Natural killer cell (primary cell): ENCODE results near the gene BMP4. TPM values are rescaled to one million over a fixed set of nuclear protein-coding genes. Genes with fewer than 3 reads are reported as not detected.

ENCODE experiments used
- ATAC-seq, 3 donors: fragments of 150-1000 bp in 2 of 3; fragments of 200-7000 bp in 1 of 3; cut with Tn5 transposase; 1 replicate in 1 of 3; 2 replicates in 2 of 3; pipeline ENCODE4 v1.10.0; 2021; ENCODE audit warnings: mild to moderate bottlenecking in 2 of 3, moderate library complexity in 2 of 3
- DNase-seq, 2 donors: peaks; one replicate each; pipeline versions ENCODE4 v3.0.0 to v3.0.0-alpha.2; 2013 to 2021; ENCODE audit warnings: mixed read lengths in 1 of 2
- H3K27ac ChIP-seq: one replicate; pipeline ENCODE4 v1.5.1; 2013; ENCODE audit warnings: mild to moderate bottlenecking, low read length
- H3K27me3 ChIP-seq: one replicate; pipeline ENCODE4 v1.6.1; 2013; ENCODE audit warnings: low read length; ENCODE audit not compliant: control insufficient read depth, insufficient read depth
- H3K36me3 ChIP-seq: one replicate; pipeline ENCODE4 v1.6.1; 2013; ENCODE audit warnings: low read length; ENCODE audit not compliant: control insufficient read depth, insufficient read depth
- H3K4me1 ChIP-seq: one replicate; pipeline ENCODE4 v1.6.1; 2013; ENCODE audit warnings: low read length; ENCODE audit not compliant: control insufficient read depth, insufficient read depth
- H3K4me3 ChIP-seq: one replicate; pipeline ENCODE4 v1.5.1; 2013; ENCODE audit warnings: low read length
- H3K9me3 ChIP-seq: one replicate; pipeline ENCODE4 v1.6.1; 2013; ENCODE audit warnings: low read length; ENCODE audit not compliant: control insufficient read depth, insufficient read depth
- H3K27ac Mint-ChIP-seq, 2 donors: one replicate each; pipeline ENCODE4 v1.8.0; 2022; ENCODE audit warnings: mild to moderate bottlenecking in 2 of 2, mixed read lengths in 2 of 2, moderate library complexity in 1 of 2
- H3K27me3 Mint-ChIP-seq, 2 donors: one replicate each; pipeline ENCODE4 v1.8.0; 2022; ENCODE audit warnings: low read depth in 2 of 2, mixed read lengths in 2 of 2
- H3K36me3 Mint-ChIP-seq: one replicate; pipeline ENCODE4 v1.8.0; 2022; ENCODE audit warnings: mixed read lengths
- H3K4me1 Mint-ChIP-seq, 2 donors: one replicate each; pipeline ENCODE4 v1.8.0; 2022; ENCODE audit warnings: mixed read lengths in 2 of 2
- H3K4me3 Mint-ChIP-seq: one replicate; pipeline ENCODE4 v1.8.0; 2022; ENCODE audit warnings: mild to moderate bottlenecking, moderate library complexity, mixed read lengths
- H3K9me3 Mint-ChIP-seq, 2 donors: one replicate each; pipeline ENCODE4 v1.8.0; 2022; ENCODE audit warnings: mixed read lengths in 2 of 2
- CTCF ChIP-seq: fragments of 200-600 bp; IDR thresholded peaks from one replicate; pipeline ENCODE4 v1.8.0; 2022; ENCODE audit warnings: antibody characterized with exemption
- WGBS: methylation state at CpG from one replicate; pipeline ENCODE4 v1.1.7; 2013; ENCODE audit warnings: missing lambda C conversion rate; ENCODE audit not compliant: insufficient coverage; 5-methylcytosine and 5-hydroxymethylcytosine counted together
- intact Hi-C: fragments of 100-400 bp; cut with micrococcal nuclease; formaldehyde crosslinking; loops from one replicate; pipeline ENCODE4 v1.14.2; 2022
- total RNA-seq, 4 donors: library from RNA; stranded (reverse); fragments of 120-200 nt in 1 of 4; gene quantifications; one replicate each; pipeline versions ENCODE4 v1.2.3 to v1.2.4, GENCODE V29; 2013 to 2022

The BMP4 gene
- total RNA-seq, 3 donors from 2014 or later (not counting 1 experiment from before 2014, with no cell fraction given) = 0.45 TPM; not detected in 2

- H3K4me1 Mint-ChIP-seq = no peaks in the 10 kb centered on the region
- no peaks in the 10 kb centered on the region for H3K27me3 ChIP-seq
- TF ChIP-seq CTCF = no peak
- H3K9me3 ChIP-seq = peaks cover 1% of the 10 kb centered on the region
- H3K36me3 ChIP-seq = no peaks in the 10 kb centered on the region
- ATAC-seq (no peak), DNase-seq (no peak)
- no peak overlapping the region for H3K4me3 Mint-ChIP-seq
- no peak overlapping the region for H3K27ac Mint-ChIP-seq
- intact Hi-C loops = no loop called here
- H3K36me3 Mint-ChIP-seq = no peaks in the 10 kb centered on the region
- no peak overlapping the region for H3K4me3 ChIP-seq
- no peaks in the 10 kb centered on the region for H3K4me1 ChIP-seq
- no peaks in the 10 kb centered on the region for H3K27me3 Mint-ChIP-seq
- no peak overlapping the region for H3K27ac ChIP-seq
- WGBS = 67% methylated on average over 4 of the region's 4 CpGs
- peaks cover 0 to 3% of the 10 kb centered on the region in 2 donors for H3K9me3 Mint-ChIP-seq
Measured at GRCh38 chr14:53979113-53979681, 22.6 kb upstream of the BMP4 start.

- Histone ChIP-seq H3K27ac (no peak overlapping the region), H3K9me3 (no peaks in the 10 kb centered on the region), H3K27me3 (no peaks in the 10 kb centered on the region), H3K4me3 (no peak overlapping the region), H3K36me3 (no peaks in the 10 kb centered on the region), H3K4me1 (no peaks in the 10 kb centered on the region)
- WGBS = no CpG with 5 or more reads among the region's 3 CpGs
- Mint-ChIP-seq H3K27me3 (no peaks in the 10 kb centered on the region), H3K4me1 (no peaks in the 10 kb centered on the region), H3K4me3 (no peak overlapping the region), H3K36me3 (no peaks in the 10 kb centered on the region), H3K9me3 (no peaks in the 10 kb centered on the region), H3K27ac (no peak overlapping the region)
- no peak for TF ChIP-seq CTCF
- no peak for ATAC-seq
- DNase-seq = no peak
- intact Hi-C loops = no loop called here
Measured at GRCh38 chr14:53978194-53978593, 21.6 kb upstream of the BMP4 start.

GRCh38 chr14:53975444-53975843 lies 18.8 kb upstream of the BMP4 start:
- ATAC-seq = no peak
- Histone ChIP-seq H3K4me3 (no peak overlapping the region), H3K9me3 (no peaks in the 10 kb centered on the region), H3K27ac (no peak overlapping the region), H3K4me1 (no peaks in the 10 kb centered on the region), H3K27me3 (no peaks in the 10 kb centered on the region), H3K36me3 (no peaks in the 10 kb centered on the region)
- H3K36me3 Mint-ChIP-seq = no peaks in the 10 kb centered on the region
- 70% methylated on average over 5 of the region's 5 CpGs for WGBS
- H3K9me3 Mint-ChIP-seq = peaks cover 0 to 2% of the 10 kb centered on the region in 2 donors
- intact Hi-C loops = no loop called here
- H3K4me3 Mint-ChIP-seq = no peak overlapping the region
- no peaks in the 10 kb centered on the region for H3K27me3 Mint-ChIP-seq
- TF ChIP-seq CTCF = no peak
- no peaks in the 10 kb centered on the region for H3K4me1 Mint-ChIP-seq
- DNase-seq = no peak
- H3K27ac Mint-ChIP-seq = no peak overlapping the region

- Mint-ChIP-seq H3K27me3 (peaks cover 2 to 7% of the 10 kb centered on the region in 2 donors), H3K4me1 (no peaks in the 10 kb centered on the region), H3K4me3 (no peak overlapping the region), H3K27ac (no peak overlapping the region), H3K9me3 (peaks cover 0 to 2% of the 10 kb centered on the region in 2 donors), H3K36me3 (no peaks in the 10 kb centered on the region)
- no peak overlapping the region for H3K27ac ChIP-seq
- H3K4me3 ChIP-seq = no peak overlapping the region
- H3K36me3 ChIP-seq = no peaks in the 10 kb centered on the region
- no peaks in the 10 kb centered on the region for H3K4me1 ChIP-seq
- DNase-seq (no peak), ATAC-seq (no peak)
- no peaks in the 10 kb centered on the region for H3K27me3 ChIP-seq
- intact Hi-C loops = no loop called here
- TF ChIP-seq CTCF = no peak
- 100% methylated on average over 2 of the region's 4 CpGs for WGBS
- no peaks in the 10 kb centered on the region for H3K9me3 ChIP-seq
Measured at GRCh38 chr14:53971521-53971920, 14.9 kb upstream of the BMP4 start.
